Body of pancreas (tissue), 4 donors: ENCODE results near the gene SCARF2.

Source experiments
- POLR2A ChIP-seq, 3 donors: fragments of 450-650 bp; IDR thresholded peaks; one replicate each; pipeline ENCODE4 v1.6.1; 2016; ENCODE audit warnings: antibody characterized with exemption in 3 of 3, mild to moderate bottlenecking in 2 of 3
- TF ChIP-seq, protein P1 (sequence below), 7 experiments: fragments of 450-650 bp in 4 of 7; fragments of 200-600 bp in 3 of 7; sonication (generic) in 3 of 7; IDR thresholded peaks; one replicate each; pipeline ENCODE4 v1.5.1; 2016 to 2019; ENCODE audit warnings: antibody characterized with exemption in 7 of 7

DNA sequence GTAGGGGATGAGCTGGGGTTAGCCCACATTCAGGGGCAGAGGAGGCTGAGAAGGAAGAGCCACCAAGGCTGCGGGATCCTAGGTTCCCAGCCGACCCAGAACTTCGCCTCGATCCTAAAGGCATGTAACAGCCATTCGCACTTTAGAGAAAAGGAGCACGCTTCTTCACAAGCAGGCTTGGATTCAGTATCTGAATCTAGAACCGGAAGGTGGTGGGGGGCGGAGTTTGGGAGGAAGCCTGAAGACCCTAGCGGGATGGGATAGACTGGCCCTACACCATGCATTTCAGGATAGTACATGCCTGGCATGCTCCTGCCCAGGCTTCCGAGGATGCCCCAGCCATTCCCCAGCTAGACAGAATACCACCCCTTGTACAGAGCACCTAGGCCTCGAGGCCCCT, 4.4 kb downstream of the SCARF2 start:
- TF ChIP-seq POLR2A (IDR thresholded peaks at IDR 0.05), result no peak
- TF ChIP-seq, protein P1, sequence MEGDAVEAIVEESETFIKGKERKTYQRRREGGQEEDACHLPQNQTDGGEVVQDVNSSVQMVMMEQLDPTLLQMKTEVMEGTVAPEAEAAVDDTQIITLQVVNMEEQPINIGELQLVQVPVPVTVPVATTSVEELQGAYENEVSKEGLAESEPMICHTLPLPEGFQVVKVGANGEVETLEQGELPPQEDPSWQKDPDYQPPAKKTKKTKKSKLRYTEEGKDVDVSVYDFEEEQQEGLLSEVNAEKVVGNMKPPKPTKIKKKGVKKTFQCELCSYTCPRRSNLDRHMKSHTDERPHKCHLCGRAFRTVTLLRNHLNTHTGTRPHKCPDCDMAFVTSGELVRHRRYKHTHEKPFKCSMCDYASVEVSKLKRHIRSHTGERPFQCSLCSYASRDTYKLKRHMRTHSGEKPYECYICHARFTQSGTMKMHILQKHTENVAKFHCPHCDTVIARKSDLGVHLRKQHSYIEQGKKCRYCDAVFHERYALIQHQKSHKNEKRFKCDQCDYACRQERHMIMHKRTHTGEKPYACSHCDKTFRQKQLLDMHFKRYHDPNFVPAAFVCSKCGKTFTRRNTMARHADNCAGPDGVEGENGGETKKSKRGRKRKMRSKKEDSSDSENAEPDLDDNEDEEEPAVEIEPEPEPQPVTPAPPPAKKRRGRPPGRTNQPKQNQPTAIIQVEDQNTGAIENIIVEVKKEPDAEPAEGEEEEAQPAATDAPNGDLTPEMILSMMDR (IDR thresholded peaks at IDR 0.05), result no peak
